ENCODE measurements around the gene AFG3L2. TPM values are rescaled to one million over a fixed set of nuclear protein-coding genes. Genes with fewer than 3 reads are reported as not detected.
A peak's percentile ranks its signal among the peaks of the same experiment; 100 is the strongest.
"Not testable (repeated sequence)": the region's sequence is repeated elsewhere in the genome, so short reads cannot be mapped to it uniquely, and the experiment has no call there.

Gene AFG3L2
- total RNA-seq, 1 donor from 2014 or later, result 35.2 TPM

DNA sequence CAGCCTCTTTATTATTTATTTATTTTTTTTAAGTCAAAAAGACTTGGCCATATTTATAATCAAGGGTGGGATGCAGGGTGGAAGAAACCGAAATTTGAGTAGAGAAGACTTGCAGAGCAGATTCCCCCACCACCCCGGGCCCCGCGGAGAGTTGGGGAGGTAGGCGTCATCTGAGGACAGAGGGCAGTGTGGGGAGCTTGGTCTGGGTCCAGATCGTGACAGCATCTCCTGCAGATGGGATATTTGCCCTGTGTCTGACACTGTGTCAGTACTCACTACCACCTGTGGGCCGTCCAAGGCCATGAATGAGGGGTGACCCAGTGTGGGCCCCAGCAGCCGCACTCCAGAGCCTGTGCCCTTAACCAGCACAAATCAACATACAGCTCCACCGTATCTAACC, 20.2 kb upstream of the AFG3L2 start:
- DNase-seq (ENCODE audit: low spot score), result no peak

DNA sequence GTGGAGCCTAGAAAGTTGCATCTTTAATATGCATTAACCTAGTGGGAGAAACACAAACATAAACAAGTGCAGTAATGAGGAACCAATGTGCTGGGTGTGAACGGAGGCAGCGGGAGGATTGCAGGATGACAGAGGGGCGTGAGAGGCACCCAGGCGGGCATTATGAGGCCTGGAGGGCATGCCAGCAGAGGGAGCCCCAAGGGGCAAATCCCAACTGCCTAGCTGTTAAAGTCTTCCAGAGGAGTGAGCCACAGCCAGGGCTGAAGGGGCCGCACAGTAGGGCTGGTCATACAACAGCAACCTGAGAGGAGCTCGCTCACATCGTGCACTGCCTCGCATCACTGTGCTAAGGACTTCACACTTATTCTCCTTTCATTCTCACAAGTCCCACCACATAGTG, 17.4 kb upstream of the AFG3L2 start:
- no peak for DNase-seq (ENCODE audit: low spot score)

DNA sequence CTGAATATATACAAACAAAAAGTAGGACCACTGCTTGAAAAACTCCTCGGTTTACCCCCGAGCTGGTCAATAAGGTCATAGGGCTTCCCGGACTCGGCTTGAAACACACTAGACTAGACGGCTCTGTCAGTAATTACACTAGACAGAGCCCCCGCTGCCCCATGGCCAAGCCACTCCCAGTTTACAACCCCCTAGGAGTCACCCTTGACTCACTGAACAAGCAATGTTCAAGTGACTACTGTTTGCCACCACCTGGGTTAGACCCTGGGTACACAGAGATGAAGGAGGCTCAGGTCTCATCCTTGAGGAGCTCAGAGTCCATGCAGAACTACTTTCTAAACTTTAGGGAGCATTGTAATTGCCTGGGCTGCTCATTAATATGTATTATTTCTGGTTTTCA, 17.0 kb upstream of the AFG3L2 start:
- DNase-seq (ENCODE audit: low spot score), result no peak

DNA sequence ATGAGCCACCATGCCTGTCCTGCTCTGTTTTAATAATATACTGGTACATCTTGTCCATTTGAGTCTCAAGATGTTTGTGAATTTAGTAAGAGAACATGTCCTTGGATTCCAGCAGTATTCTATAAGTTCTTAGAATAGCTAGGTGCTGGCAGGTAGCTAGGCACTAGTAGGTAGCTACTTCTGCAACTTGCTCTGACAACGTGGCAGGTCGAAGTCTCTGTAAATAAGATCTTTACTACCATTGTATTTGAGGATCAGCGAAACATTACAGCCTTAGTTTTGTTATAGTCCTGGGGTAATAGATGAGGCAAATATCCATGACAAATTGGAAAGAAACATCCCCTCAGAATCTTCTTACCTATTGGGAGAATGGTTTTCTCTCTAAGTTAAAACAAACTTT, 16.5 kb upstream of the AFG3L2 start:
- DNase-seq (ENCODE audit: low spot score), result no peak

DNA sequence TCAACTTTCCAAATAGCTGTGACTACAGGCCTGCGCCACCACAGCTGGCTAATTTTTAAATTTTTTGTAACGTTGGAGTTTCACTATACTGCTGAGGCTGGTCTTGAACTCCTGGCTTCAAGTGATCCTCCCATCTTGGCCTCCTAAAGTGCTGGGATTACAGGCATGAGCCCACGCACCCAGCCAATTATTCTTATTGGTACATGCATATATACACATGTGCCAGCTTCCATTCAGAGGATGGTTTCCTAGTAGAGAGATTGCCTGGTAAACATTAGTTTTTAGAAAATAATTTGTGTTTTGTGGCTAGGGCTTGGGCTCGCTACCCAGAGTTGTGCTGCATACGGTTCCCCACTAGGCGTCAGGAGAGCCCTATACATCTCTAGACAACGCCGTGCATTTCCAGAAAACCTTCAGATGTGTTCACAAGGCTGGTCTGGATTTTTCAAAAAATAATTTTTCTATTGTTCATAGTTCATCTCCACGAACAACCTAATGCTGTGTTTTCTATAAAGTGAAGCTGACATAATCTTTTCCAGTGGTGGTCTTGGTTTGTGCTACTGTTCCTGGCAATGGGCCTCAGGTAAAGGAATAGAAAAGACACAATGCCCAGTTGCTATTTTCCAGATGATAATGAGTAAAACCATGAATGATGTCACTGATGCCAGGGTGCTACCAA, 14.6 kb upstream of the AFG3L2 start:
- peak; percentile 81 for DNase-seq (ENCODE audit: low spot score)

DNA sequence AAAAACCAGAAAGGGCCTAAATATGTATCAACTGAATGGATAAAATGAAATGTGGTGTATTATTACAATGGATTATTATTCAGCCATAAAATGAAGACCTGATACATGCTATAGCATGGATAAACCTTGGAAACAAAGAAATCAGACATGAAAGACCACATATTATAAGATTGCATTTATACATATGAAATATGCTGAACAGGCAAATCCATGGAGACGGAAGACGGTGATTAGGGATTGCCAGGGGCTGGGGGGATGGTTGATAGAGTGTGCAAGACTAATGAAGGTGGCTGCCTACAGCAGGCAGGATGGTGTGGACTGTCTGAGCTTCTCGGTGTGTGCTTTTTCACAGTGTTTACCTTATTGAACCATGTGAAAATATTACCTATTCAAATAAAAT, 11.4 kb upstream of the AFG3L2 start:
- no peak for DNase-seq (ENCODE audit: low spot score)

DNA sequence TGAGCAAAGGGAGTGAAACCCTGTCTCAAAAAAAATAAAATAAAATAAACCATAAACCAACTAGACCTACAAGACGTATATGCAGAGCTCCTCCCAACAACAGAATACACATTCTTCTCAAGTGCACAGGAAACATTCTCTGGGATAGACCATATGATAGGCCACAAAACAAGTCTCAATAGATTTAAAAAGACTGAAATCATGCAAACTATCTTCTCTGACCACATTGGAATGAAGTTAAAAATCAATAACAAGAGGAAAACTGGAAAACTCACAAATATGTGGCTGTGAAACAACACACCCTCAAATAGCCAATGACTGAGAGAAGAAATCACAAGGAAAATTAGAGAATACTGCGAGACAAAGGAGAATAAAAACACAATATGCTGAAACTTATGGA, 7.2 kb upstream of the AFG3L2 start:
- no peak for DNase-seq (ENCODE audit: low spot score)

DNA sequence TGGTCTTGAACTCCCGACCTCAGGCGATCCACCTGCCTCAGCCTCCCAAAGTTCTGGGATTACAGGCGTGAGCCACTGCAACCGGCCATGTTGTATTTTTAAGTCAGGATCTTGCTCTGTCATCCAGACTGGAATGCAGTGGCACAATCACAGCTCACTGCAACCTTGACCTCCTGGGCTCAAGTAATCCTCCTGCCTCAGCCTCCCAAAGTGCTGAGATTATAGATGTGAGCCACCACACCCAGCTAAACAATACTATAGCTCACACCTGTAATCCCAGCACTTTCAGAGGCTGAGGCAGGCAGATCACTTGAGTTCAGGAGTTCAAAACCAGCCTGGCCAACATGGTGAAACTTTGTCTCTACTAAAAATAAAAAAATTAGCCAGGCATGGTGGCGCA, 6.7 kb upstream of the AFG3L2 start:
- not testable (repeated sequence) for DNase-seq (ENCODE audit: low spot score)

DNA sequence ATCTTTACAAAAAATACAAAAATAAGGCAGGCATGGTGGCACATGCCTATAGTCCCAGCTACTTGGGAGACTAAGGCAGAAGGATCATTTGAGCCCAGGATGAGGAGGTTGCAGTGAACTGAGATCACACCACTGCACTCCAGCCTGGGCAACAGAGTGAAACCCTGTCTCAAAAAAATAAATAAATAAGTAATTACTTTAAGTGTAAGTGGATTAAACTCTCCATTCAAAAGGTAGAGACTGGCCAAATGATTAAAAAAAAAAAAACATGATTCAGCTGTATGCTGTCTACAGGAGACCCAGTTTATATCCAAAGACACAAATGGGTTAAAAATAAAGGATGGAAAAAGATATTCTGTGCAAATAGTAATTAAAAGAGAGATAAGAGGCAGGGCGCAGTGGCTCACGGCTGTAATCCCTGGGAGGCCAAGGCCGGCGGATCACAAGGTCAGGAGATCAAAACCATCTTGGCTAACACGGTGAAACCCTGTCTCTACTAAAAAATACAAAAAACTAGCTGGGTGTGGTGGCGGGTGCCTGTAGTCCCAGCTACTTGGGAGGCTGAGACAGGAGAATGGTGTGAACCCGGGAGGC, 5.3 kb upstream of the AFG3L2 start:
- DNase-seq (ENCODE audit: low spot score), result not testable (repeated sequence)

DNA sequence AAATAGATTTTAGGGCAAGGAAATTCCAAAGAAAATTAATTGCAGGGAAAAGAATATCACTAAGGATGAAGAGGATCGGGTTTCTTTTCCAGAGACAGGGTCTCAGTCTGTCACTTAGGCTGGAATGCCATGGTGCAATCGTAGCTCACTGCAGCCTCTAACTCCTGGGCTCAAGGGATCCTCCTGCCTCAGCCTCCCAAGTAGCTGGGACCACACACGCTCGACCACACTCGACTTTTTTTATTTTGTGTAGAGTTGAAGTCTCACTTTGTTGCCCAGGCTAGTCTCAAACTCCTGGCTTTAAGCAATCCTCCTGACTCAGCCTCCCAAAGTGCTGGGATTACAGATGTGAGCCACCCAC, 1.2 kb upstream of the AFG3L2 start:
- not testable (repeated sequence) for DNase-seq (ENCODE audit: low spot score)

DNA sequence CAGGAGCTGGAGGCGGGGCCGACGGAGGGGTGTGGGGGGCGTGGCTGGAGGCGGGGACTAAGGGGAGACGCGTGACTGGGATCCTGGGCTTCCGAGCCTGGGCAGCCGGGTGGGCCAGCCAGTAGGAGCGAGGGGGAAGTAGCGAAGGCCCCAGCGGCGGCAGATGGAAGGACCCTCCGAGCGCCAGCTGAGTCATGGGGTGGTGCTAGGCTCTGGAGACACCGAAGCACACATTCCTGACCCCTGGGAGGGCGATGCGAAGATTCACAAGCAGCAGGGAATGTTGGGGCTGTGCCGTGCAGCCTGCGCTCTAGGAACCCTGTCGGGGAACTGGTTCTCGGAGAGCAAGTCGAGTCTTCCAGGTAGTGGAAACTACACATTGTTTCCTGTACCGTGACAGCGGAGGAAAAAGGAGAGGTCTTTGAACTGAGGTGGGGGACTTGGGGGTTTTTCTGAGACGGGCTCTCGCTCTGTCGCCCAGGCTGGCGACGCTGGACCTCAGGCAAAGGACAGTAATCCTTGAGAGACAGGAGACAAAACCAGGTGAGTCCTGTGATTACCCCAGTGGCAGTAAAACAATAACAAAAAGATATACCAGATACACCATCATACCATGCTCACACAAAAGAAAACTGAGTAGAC, 650 bp upstream of the AFG3L2 start:
- DNase-seq (ENCODE audit: low spot score), result no peak

DNA sequence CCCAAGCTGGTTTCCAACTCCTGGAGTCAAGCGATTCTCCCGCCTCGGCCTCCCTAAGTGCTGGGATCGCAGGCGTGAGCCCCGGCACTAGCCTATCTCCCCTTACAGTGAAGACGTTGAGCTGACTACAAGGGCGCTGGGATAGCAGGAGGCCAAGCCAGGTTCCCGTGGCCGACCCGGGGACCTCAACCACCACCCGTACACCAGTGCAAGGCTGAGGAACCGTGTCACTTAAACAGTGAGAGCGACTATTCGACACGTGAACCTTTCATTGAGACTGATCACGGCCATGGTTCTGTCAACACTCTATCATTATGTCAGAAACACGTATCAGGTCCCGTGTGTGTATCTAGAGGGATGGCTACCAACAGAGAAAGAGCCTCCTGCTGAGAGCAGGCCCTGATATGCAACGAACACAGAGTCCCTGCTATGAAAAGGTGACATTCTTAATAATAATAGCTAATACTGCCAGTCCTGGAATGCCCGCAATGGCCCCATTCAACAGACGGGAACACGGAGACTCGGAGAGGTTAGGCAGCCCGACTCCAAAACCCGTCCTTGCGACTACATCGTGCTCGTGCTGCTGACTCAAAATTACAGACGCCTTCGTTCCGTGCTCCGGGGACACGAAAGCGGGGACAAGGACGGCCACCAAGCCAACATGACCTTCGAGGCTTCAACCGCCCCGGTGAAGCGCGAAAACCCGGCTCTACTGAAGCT, 833 bp downstream of the AFG3L2 start:
- no peak for DNase-seq (ENCODE audit: low spot score)

DNA sequence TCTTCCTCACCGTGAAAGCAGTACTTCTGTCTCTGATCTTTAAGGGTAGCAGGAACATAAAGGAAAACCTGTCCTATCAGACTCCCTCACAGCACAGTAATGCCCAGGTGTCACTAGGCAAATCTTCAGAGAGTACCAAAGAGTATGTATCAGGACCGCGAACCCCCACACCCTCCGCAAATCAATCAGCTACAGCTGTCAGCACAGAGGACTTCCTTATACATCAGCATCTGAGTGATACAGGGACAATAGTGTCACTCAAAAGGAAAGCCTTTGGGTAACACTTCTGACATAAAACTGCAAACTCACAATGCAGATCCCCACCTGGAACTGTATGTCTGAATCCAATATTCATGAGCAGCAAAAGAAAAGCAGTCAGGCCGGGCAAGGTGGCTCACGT, 2.6 kb downstream of the AFG3L2 start:
- DNase-seq (ENCODE audit: low spot score), result no peak

DNA sequence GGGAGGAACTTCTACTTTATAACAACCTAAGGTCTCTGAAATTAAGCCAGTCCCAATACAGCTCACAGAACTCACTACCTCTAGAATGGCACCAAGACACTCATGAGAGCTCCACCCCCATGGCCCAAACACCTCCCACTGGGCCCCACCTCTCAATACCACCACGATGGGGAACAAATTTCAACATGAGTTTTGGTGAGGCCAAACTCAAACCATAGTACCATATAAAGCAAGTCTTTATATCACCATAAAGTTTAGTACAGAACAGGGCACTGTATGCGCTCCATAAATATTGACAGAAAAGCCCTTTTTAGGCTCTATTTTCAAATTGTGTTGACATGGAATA, 3.3 kb downstream of the AFG3L2 start:
- no peak for DNase-seq (ENCODE audit: low spot score)

DNA sequence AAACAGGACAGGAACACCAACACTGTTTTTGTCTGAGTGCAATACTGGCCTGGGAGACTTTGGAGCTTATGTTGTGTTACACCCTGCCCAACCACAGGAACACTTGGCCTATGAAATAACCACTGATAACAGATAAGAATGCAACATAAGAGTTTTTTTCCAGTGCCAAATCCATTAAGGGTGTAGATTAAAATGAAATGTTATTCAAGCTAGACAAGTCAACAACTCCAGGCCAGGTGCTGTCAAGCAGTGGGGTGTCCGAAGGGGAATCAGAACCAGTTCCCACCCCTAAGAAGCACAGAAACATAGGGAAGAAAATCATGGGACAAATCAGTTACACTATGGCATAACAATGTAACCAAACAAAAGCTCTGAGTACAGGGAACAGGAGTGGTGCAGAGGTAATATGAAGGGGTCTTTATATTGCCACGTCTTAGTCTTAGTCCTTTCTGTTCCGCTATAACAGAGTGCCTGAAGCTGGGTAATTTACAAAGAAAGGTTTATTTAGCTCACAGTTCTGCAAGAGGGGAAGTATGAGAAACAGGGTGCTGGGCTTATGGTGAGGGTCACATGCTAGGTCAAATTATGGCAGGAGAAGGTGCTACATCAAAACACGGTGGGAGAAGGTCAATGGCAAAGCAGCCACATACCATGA, 3.8 kb downstream of the AFG3L2 start:
- DNase-seq (ENCODE audit: low spot score), result peak; percentile 43

DNA sequence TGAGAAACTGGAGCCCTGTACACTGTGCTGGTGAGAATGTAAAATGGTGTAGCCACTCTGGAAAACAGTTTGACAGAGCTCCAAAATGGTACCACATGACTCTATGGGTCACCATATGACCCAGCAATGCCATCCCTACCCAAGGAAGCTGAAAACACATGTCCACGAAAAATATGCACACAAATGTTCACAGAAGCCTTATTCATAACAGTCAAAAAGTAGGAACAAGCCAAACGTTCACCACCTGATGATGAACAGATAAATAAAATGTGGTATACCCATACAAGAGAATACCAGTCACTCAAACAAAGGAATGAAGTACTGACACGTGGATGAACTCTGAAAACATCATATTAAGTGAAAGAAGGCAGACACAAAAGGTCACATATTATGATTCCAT, 4.6 kb downstream of the AFG3L2 start:
- no peak for DNase-seq (ENCODE audit: low spot score)

DNA sequence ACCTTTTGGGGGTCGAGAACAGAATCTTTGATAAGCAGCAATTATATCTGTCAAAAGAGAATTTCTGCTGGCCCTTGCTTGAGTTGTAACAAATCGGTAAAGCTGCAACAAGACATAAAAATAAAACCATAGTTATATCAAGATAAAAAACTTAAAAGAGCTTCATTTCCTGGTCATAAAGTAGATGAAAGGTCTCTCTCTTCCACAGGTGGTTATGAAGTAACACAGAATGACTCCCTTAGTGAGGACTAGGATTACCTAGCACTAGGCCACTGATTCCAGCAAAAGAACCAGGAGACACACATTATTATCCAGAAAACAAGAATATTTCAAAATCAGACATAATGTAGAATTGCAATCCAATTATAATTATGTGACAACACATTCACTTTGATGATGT, 5.4 kb downstream of the AFG3L2 start:
- no peak for DNase-seq (ENCODE audit: low spot score)

DNA sequence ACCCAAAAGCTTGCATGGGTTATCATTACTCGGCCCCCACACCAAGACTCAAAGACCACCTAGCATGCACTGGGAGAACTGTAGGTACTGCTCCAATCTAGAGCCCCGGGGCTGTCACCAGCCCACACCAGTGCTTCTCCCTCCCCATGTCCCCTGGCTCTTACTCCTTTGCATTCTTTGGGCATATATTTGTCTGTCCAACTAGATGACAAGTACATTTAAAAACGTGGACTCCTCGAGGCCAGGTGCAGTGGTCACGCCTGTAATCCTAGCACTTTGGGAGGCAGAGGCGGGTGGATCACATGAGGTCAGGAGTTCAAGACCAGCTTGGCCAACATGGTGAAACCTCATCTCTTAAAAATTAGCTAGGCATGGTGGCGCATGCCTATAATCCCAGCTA, 7.8 kb downstream of the AFG3L2 start:
- DNase-seq (ENCODE audit: low spot score), result no peak

DNA sequence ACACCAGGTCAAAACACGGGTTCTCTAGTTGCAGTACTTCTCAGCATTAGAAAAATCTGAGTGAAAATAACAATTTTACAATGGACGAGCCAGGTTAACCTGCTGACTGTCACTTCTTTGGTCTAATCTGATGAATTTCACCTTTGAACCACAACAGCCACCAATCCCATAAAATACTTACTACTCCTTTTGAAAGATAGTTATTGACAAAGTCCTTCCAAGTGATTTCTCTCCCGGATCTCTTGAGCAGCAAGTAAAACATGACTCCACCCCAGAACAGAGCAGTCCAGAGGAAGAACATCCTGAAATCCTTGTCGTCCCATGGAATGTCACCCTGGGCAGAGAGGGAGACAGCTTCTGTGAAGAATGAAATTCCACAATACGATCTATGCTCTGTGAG, 10.2 kb downstream of the AFG3L2 start:
- no peak for DNase-seq (ENCODE audit: low spot score)

DNA sequence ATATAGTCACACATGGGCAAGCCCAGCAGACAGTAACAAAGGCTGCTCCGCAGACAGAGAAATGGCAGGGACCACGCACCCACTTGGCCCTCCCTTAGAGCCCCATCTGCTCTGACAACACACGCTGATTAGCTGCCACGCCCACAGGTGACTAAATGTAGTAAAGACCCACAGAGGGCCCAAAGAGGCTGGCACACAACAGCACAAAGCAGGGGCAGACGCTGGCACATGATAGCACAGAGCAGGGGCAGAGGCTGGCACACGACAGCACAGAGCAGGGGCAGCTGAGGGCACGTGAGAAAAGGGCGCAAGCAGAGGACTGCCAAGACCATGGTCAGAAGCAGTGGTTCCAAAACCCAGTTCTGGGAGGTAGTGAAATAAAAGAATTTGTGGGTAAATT, 10.6 kb downstream of the AFG3L2 start:
- DNase-seq (ENCODE audit: low spot score), result no peak

DNA sequence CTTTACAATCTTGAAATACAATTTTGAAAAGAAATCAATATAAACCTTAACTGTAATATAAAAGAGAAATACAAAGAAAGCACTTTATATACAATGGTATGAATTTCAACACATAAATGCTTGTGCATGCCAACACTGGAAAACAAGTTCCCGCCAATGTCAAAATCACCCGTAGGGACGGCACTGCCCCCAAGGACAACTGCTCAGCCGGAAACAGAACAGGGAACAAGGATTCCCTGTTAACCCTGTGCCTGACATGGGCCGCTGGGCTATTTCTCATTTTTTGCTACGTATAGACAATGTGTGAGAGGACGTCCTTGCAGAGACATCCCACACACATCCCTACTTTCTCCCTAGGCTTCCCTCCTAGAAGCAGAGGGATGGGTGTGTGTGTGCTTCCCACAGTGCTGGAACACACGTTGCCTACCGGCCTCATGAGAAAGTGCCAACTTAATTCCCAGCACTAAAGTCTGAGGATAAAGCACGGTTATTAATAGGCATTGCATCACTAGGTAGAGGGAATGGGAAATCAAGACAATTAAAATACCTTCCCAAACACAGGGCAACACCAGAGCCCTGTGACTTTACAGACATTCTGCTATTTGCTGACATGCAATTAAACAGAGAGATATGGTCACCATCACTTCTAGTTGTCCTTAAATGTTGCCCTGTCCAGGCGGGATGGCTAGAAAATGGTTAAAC, 14.4 kb downstream of the AFG3L2 start:
- peak; percentile 14 for DNase-seq (ENCODE audit: low spot score)

All from umbilical cord (tissue), 2 donors.